Keratinocyte (primary cell): ENCODE results near the gene ZIC4.

Experiments
- CTCF ChIP-seq, 3 experiments: IDR thresholded peaks in 1 of 3; conservative IDR thresholded peaks in 1 of 3; optimal IDR thresholded peaks in 1 of 3; 2 replicates in 2 of 3; 3 replicates in 1 of 3; pipeline versions ENCODE3 to v1.5.1; 2011; ENCODE audit warnings: low read length in 3 of 3, mild to moderate bottlenecking in 3 of 3, moderate library complexity in 2 of 3, control low read depth in 1 of 3, inconsistent platforms in 1 of 3; ENCODE audit not compliant: insufficient read depth in 2 of 3; ENCODE audit errors: extremely low read depth in 1 of 3
- EZH2 ChIP-seq: IDR thresholded peaks from one replicate; pipeline ENCODE4 v1.6.1; 2012; ENCODE audit warnings: inconsistent platforms, mild to moderate bottlenecking, low read length, moderate library complexity

GRCh38 chr3:147371140-147371539 lies 35.2 kb downstream of the ZIC4 start:
- TF ChIP-seq CTCF (optimal IDR thresholded peaks at IDR 0.05 in 1 of 3, IDR thresholded peaks at IDR 0.05 in 1 of 3, conservative IDR thresholded peaks at IDR 0.05 in 1 of 3; ENCODE audit: extremely low read depth in 1 of 3, insufficient read depth in 2 of 3, low read length in 3 of 3) (no peak), EZH2 (no peak)
